K562 (cell line): ENCODE measurements around the gene TARBP1. TPM values are rescaled to one million over a fixed set of nuclear protein-coding genes. Genes with fewer than 3 reads are reported as not detected.

Experiments
- ATAC-seq: fragments of 200-7000 bp; cut with Tn5 transposase; 3 replicates; pipeline ENCODE4 v1.9.1; 2020; ENCODE audit warnings: moderate library complexity
- BruUV-seq: library from RNA; stranded (reverse); fragments of 400-500 nt; replicated peaks from 2 replicates; lab custom pipeline; 2021; lab: Mats Ljungman, UMichigan
- CTCF ChIA-PET: fragments of 300-600 bp; formaldehyde crosslinking; extraction: SDS; loops from one replicate; lab custom pipeline; 2021; ENCODE audit warnings: low intra/inter-chr PET ratio; lab: Yijun Ruan, JAX
- POLR2A ChIA-PET: fragments of 300-600, 350-650 bp; sonication (Branson Sonifier 250); formaldehyde crosslinking; extraction: SDS; loops from one replicate; lab custom pipeline; 2021; ENCODE audit warnings: antibody characterized with exemption, inconsistent platforms; lab: Yijun Ruan, JAX
- DNase-seq, 4 experiments: peaks; one replicate each; pipeline versions ENCODE4 v3.0.0 to v3.0.0-alpha.2; 2011 to 2018; ENCODE audit warnings: low spot score in 3 of 4, mixed read lengths in 3 of 4; ENCODE audit errors: extremely low read depth in 1 of 4
- FAIRE-seq: peaks from 2 replicates; lab custom pipeline; 2011; peaks lifted over from hg19 to GRCh38; lab: Jason Lieb, UNC
- H2AFZ ChIP-seq: 2 replicates; pipeline ENCODE4 v1.6.0; 2011; ENCODE audit warnings: low read depth, low read length, control low read depth, inconsistent platforms
- H3K27ac ChIP-seq: fragments of 200-600 bp; 3 replicates; pipeline ENCODE4 v1.8.0; 2011; ENCODE audit warnings: low read depth, mild to moderate bottlenecking, control low read depth, inconsistent platforms, low read length, moderate library complexity, mixed read lengths; ENCODE audit errors: extremely low read depth
- H3K27me3 ChIP-seq, 2 experiments: fragments of 300-600 bp in 1 of 2; 2 replicates in 1 of 2; 3 replicates in 1 of 2; pipeline versions ENCODE4 v1.6.0 to v1.8.0; 2011; ENCODE audit warnings: inconsistent platforms in 2 of 2, low read length in 2 of 2, mild to moderate bottlenecking in 1 of 2, mixed read lengths in 1 of 2, moderate library complexity in 1 of 2; ENCODE audit not compliant: control insufficient read depth in 2 of 2, insufficient read depth in 2 of 2
- H3K36me3 ChIP-seq: fragments of 300-600 bp; 3 replicates; pipeline ENCODE4 v1.8.0; 2011; ENCODE audit warnings: mild to moderate bottlenecking, low read length, inconsistent platforms; ENCODE audit not compliant: control insufficient read depth, insufficient read depth
- H3K4me1 ChIP-seq, 2 experiments: fragments of 200-600 bp in 1 of 2; replicated peaks in 1 of 2; 2 replicates in 1 of 2; 3 replicates in 1 of 2; pipeline versions ENCODE4 v1.5.1 to v1.8.0; 2011; ENCODE audit warnings: inconsistent platforms in 2 of 2, low read length in 2 of 2, mild to moderate bottlenecking in 1 of 2, mixed read lengths in 1 of 2, moderate library complexity in 1 of 2; ENCODE audit not compliant: control insufficient read depth in 2 of 2, insufficient read depth in 2 of 2
- H3K4me2 ChIP-seq: 2 replicates; pipeline ENCODE4 v1.6.1; 2011; ENCODE audit warnings: low read length, control low read depth, inconsistent platforms, mixed read lengths; ENCODE audit not compliant: insufficient read depth
- H3K4me3 ChIP-seq: fragments of 200-600 bp; sonication (generic), shearing (Covaris generic); 2 replicates; pipeline ENCODE4 v1.5.1; 2016; ENCODE audit warnings: control low read depth, inconsistent platforms
- H3K79me2 ChIP-seq: fragments of 200-600 bp; 3 replicates; pipeline ENCODE4 v1.8.0; 2011; ENCODE audit warnings: low read length, inconsistent platforms; ENCODE audit not compliant: control insufficient read depth, insufficient read depth
- H3K9ac ChIP-seq, 2 experiments: 2 replicates each; pipeline versions ENCODE4 v1.6.0 to v1.6.1; 2011; ENCODE audit warnings: low read depth in 2 of 2, low read length in 2 of 2, control low read depth in 1 of 2, inconsistent platforms in 1 of 2, mild to moderate bottlenecking in 1 of 2, mixed read lengths in 1 of 2; ENCODE audit not compliant: insufficient read depth in 1 of 2
- H3K9me1 ChIP-seq: one replicate; pipeline ENCODE4 v1.6.0; 2011; ENCODE audit warnings: inconsistent platforms, mild to moderate bottlenecking, low read length, moderate library complexity; ENCODE audit not compliant: control insufficient read depth, insufficient read depth
- H3K9me3 ChIP-seq: replicated peaks from 2 replicates; pipeline ENCODE4 v1.5.1; 2011; ENCODE audit warnings: low read depth, low read length, inconsistent platforms; ENCODE audit not compliant: control insufficient read depth, insufficient read depth
- H4K20me1 ChIP-seq: replicated peaks from 2 replicates; pipeline ENCODE4 v1.6.1; 2011; ENCODE audit warnings: low read length, inconsistent platforms, mixed read lengths; ENCODE audit not compliant: control insufficient read depth, insufficient read depth
- BRD9 ChIP-seq: fragments of 450-650 bp; IDR thresholded peaks from 2 replicates; pipeline ENCODE4 v1.6.1; 2018; ENCODE audit warnings: low read depth; ENCODE audit not compliant: partially characterized antibody
- BRF1 ChIP-seq: IDR thresholded peaks from 3 replicates; pipeline ENCODE4 v1.6.1; 2011; ENCODE audit warnings: borderline replicate concordance, mild to moderate bottlenecking; ENCODE audit not compliant: insufficient read length; ENCODE audit errors: extremely low read depth
- CREB1 ChIP-seq, 2 experiments: sonication (generic) in 1 of 2; formaldehyde crosslinking in 1 of 2; IDR thresholded peaks; 2 replicates each; pipeline versions ENCODE4 v1.6.1 to v1.8.0; 2012 to 2022; ENCODE audit warnings: inconsistent platforms in 1 of 2, mild to moderate bottlenecking in 1 of 2, missing genetic modification reagents in 1 of 2, moderate library complexity in 1 of 2
- IRF1 ChIP-seq: sonication (generic); formaldehyde crosslinking; IDR thresholded peaks from 2 replicates; pipeline ENCODE4 v1.8.0; 2022; ENCODE audit warnings: missing genetic modification reagents, mild to moderate bottlenecking, borderline replicate concordance
- L3MBTL2 ChIP-seq: fragments of 450-650 bp; IDR thresholded peaks from 2 replicates; pipeline ENCODE4 v1.6.1; 2016; ENCODE audit warnings: mild to moderate bottlenecking, moderate library complexity
- MEF2A ChIP-seq: IDR thresholded peaks from 2 replicates; pipeline ENCODE4 v1.6.1; 2011; ENCODE audit warnings: low read depth, mild to moderate bottlenecking, low read length, moderate library complexity; ENCODE audit not compliant: control insufficient read depth
- PREB ChIP-seq: sonication (generic); formaldehyde crosslinking; IDR thresholded peaks from 2 replicates; pipeline ENCODE4 v1.8.1; 2023; ENCODE audit warnings: mild to moderate bottlenecking, missing genetic modification reagents
- SUPT5H ChIP-seq: fragments of 450-650 bp; IDR thresholded peaks from 2 replicates; pipeline ENCODE4 v1.6.1; 2016
- ZNF583 ChIP-seq: fragments of 250-450 bp; sonication (Bioruptor Pico); IDR thresholded peaks from 2 replicates; pipeline ENCODE4 v1.4.0; 2020
- in situ Hi-C: fragments of 300-500 bp; cut with MboI; formaldehyde crosslinking; loops from 4 replicates; pipeline ENCODE4 v1.15.0; 2018; ENCODE audit warnings: inconsistent platforms, mixed read lengths
- intact Hi-C: fragments of 100-400 bp; cut with micrococcal nuclease; formaldehyde crosslinking; loops from 2 replicates; pipeline ENCODE4 v1.14.2; 2022
- polyA plus RNA-seq, 8 experiments: library from polyadenylated mRNA; depleted of rRNA in 4 of 8; stranded (reverse) in 5 of 8; unstranded in 3 of 8; fragments of >200 nt; fragmentation: Nextera tagmentation in 2 of 8; fragmentation: Illumina TruSeq in 1 of 8; extraction: Ambion mirVana in 2 of 8; extraction: Trizol in 1 of 8; gene quantifications; 2 replicates each; pipeline versions ENCODE4 v1.2.1 to v1.2.3, GENCODE V29; 2011 to 2014; ENCODE audit warnings: inconsistent platforms in 1 of 8, missing spikeins in 1 of 8
- total RNA-seq, 7 experiments: library from RNA; depleted of rRNA in 6 of 7; stranded (reverse); fragments of >200 nt in 6 of 7; fragmentation: Illumina TruSeq in 2 of 7; extraction: Trizol in 2 of 7; gene quantifications; 2 replicates each; pipeline versions ENCODE4 v1.2.1 to v1.2.3, GENCODE V29; 2011 to 2021; ENCODE audit warnings: low replicate concordance in 1 of 7

Gene TARBP1
- total and polyA plus RNA-seq, 9 of the 15 experiments (the other 6 are each of a cell fraction or from before 2014, with no cell fraction given): 8.8 to 48.0 (median 22.9) TPM

GRCh38 chr1:234463749-234464148 is 15.2 kb downstream of the TARBP1 start:
- Histone ChIP-seq H2AFZ (no peak overlapping the region), H3K27ac (no peak overlapping the region), H3K27me3 (no peaks in the 10 kb centered on the region), H3K4me3 (no peak overlapping the region), H3K9me3 (no peaks in the 10 kb centered on the region), H3K9ac (no peak overlapping the region), H3K4me1 (no peaks in the 10 kb centered on the region), H4K20me1 (no peaks in the 10 kb centered on the region), H3K9me1 (no peaks in the 10 kb centered on the region), H3K4me2 (no peak overlapping the region), H3K36me3 (peaks cover 44% of the 10 kb centered on the region), H3K79me2 (no peaks in the 10 kb centered on the region)
- no TSS peak for BruUV-seq
- POLR2A ChIA-PET: no interaction called here
- DNase-seq: no peak
- ATAC-seq: no peak
- FAIRE-seq: no peak
- in situ Hi-C loops: no loop called here
- TF ChIP-seq ZNF583 (CRISPR knock-in tag) (no peak), CREB1 (IDR thresholded peaks at IDR 0.05) (no peak), CREB1 (CRISPR knock-in tag; IDR thresholded peaks at IDR 0.05) (no peak), L3MBTL2 (no peak), PREB (no peak), MEF2A (no peak), SUPT5H (no peak), BRF1 (no peak), IRF1 (CRISPR knock-in tag) (no peak), BRD9 (no peak)
- intact Hi-C loops: no loop called here
- CTCF ChIA-PET: no interaction called here
